ENCODE measurements around the gene DNAAF2. TPM values are rescaled to one million over a fixed set of nuclear protein-coding genes. Genes with fewer than 3 reads are reported as not detected.

DNAAF2 gene
- total and polyA plus RNA-seq, 2 of the 13 experiments (the other 11 are each of a cell fraction or from before 2014, with no cell fraction given) = 6.1 to 13.6 TPM

- TF ChIP-seq NCOA2 (CRISPR knock-in tag; IDR thresholded peaks at IDR 0.05) (peak; percentile 45; the same call in 1 of the 2 replicates), ZMYM4 (CRISPR knock-in tag; IDR thresholded peaks at IDR 0.05) (peak; percentile 31; the same call in 1 of the 2 replicates), ZNF678 (CRISPR knock-in tag; IDR thresholded peaks at IDR 0.05) (no peak), LRRFIP1 (CRISPR knock-in tag; conservative IDR thresholded peaks at IDR 0.05) (no peak), TRIM22 (IDR thresholded peaks at IDR 0.05) (no peak), ZNF496 (CRISPR knock-in tag; IDR thresholded peaks at IDR 0.05; ENCODE audit: insufficient replicate concordance) (no peak), ZNF674 (CRISPR knock-in tag; IDR thresholded peaks at IDR 0.05; ENCODE audit: low read depth) (no peak), ZNF335 (CRISPR knock-in tag; IDR thresholded peaks at IDR 0.05) (no peak), ZNF430 (CRISPR knock-in tag; IDR thresholded peaks at IDR 0.05) (no peak), ATF1 (CRISPR knock-in tag; IDR thresholded peaks at IDR 0.05) (no peak), HOXA5 (CRISPR knock-in tag; IDR thresholded peaks at IDR 0.05) (no peak), ZGPAT (CRISPR knock-in tag; IDR thresholded peaks at IDR 0.05) (peak; percentile 52), ZNF589 (CRISPR knock-in tag; conservative IDR thresholded peaks at IDR 0.05) (no peak), ZNF12 (CRISPR knock-in tag; IDR thresholded peaks at IDR 0.05) (peak; percentile 78; the same call in 1 of the 2 replicates), BCL6 (CRISPR knock-in tag; IDR thresholded peaks at IDR 0.05) (peak; percentile 53; the same call in 1 of the 2 replicates), KLF12 (CRISPR knock-in tag; IDR thresholded peaks at IDR 0.05; ENCODE audit: borderline replicate concordance) (no peak), SNAPC2 (CRISPR knock-in tag; IDR thresholded peaks at IDR 0.05) (no peak), POGZ (CRISPR knock-in tag; IDR thresholded peaks at IDR 0.05) (no peak), SMARCC2 (IDR thresholded peaks at IDR 0.05) (no peak)
- TF ChIP-seq, protein P1, sequence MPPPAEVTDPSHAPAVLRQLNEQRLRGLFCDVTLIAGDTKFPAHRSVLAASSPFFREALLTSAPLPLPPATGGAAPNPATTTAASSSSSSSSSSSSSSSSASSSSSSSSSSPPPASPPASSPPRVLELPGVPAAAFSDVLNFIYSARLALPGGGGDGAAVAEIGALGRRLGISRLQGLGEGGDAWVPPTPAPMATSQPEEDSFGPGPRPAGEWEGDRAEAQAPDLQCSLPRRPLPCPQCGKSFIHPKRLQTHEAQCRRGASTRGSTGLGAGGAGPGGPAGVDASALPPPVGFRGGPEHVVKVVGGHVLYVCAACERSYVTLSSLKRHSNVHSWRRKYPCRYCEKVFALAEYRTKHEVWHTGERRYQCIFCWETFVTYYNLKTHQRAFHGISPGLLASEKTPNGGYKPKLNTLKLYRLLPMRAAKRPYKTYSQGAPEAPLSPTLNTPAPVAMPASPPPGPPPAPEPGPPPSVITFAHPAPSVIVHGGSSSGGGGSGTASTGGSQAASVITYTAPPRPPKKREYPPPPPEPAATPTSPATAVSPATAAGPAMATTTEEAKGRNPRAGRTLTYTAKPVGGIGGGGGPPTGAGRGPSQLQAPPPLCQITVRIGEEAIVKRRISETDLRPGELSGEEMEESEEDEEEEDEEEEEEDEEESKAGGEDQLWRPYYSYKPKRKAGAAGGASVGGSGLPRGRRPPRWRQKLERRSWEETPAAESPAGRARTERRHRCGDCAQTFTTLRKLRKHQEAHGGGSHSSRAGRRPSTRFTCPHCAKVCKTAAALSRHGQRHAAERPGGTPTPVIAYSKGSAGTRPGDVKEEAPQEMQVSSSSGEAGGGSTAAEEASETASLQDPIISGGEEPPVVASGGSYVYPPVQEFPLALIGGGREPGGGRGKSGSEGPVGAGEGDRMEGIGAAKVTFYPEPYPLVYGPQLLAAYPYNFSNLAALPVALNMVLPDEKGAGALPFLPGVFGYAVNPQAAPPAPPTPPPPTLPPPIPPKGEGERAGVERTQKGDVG (CRISPR knock-in tag; IDR thresholded peaks at IDR 0.05; ENCODE audit: borderline replicate concordance) = no peak
- TF ChIP-seq, protein P2, sequence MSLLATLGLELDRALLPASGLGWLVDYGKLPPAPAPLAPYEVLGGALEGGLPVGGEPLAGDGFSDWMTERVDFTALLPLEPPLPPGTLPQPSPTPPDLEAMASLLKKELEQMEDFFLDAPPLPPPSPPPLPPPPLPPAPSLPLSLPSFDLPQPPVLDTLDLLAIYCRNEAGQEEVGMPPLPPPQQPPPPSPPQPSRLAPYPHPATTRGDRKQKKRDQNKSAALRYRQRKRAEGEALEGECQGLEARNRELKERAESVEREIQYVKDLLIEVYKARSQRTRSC (CRISPR knock-in tag; IDR thresholded peaks at IDR 0.05; ENCODE audit: low read depth) = no peak
Measured at GRCh38 chr14:49659526-49660455, 24.7 kb upstream of the DNAAF2 start (continued).
